NT2/D1 (cell line): ENCODE measurements around the gene DDX49.
A peak's percentile ranks its signal among the peaks of the same experiment; 100 is the strongest.

Experiments
- DNase-seq: peaks from one replicate; pipeline ENCODE4 v3.0.0-alpha.2; 2011; ENCODE audit warnings: low read depth, low spot score
- H3K27me3 ChIP-seq: 2 replicates; pipeline ENCODE4 v1.6.0; 2011; ENCODE audit warnings: mild to moderate bottlenecking; ENCODE audit not compliant: insufficient read length, insufficient read depth
- H3K36me3 ChIP-seq: 2 replicates; pipeline ENCODE4 v1.6.1; 2011; ENCODE audit warnings: mild to moderate bottlenecking, low read length, mixed read lengths; ENCODE audit not compliant: insufficient read depth, insufficient read length
- H3K4me1 ChIP-seq: 2 replicates; pipeline ENCODE4 v1.5.1; 2011; ENCODE audit not compliant: insufficient read depth, insufficient read length
- H3K4me3 ChIP-seq: 2 replicates; pipeline ENCODE4 v1.5.1; 2011; ENCODE audit warnings: low read depth; ENCODE audit not compliant: insufficient read length
- H3K9ac ChIP-seq: 2 replicates; pipeline ENCODE4 v1.6.0; 2011; ENCODE audit warnings: low read depth; ENCODE audit not compliant: insufficient read length
- H3K9me3 ChIP-seq: 2 replicates; pipeline ENCODE4 v1.5.1; 2011; ENCODE audit warnings: mild to moderate bottlenecking, low read length; ENCODE audit not compliant: insufficient read depth
- SUZ12 ChIP-seq: IDR thresholded peaks from 2 replicates; pipeline ENCODE4 v1.6.1; 2011; ENCODE audit not compliant: insufficient read length, insufficient read depth; ENCODE audit errors: extremely low read depth
- YY1 ChIP-seq: IDR thresholded peaks from 2 replicates; pipeline ENCODE4 v1.6.1; 2011; ENCODE audit not compliant: insufficient read length, insufficient read depth
- ZNF274 ChIP-seq: IDR thresholded peaks from 2 replicates; pipeline ENCODE4 v1.6.1; 2011; ENCODE audit warnings: mild to moderate bottlenecking, low read depth, low read length

Gene DDX49

GRCh38 chr19:18878058-18878797, 41.3 kb upstream of the DDX49 start:
- Histone ChIP-seq H3K27me3 (no peaks in the 10 kb centered on the region), H3K9me3 (peaks cover 12% of the 10 kb centered on the region; the same call in 1 of the 2 replicates), H3K4me3 (no peak overlapping the region), H3K4me1 (peaks cover 2% of the 10 kb centered on the region), H3K9ac (no peak overlapping the region), H3K36me3 (peaks cover 76% of the 10 kb centered on the region)
- no peak for DNase-seq
- TF ChIP-seq SUZ12: no peak
- no peak for TF ChIP-seq ZNF274
- no peak for TF ChIP-seq YY1

- no peaks in the 10 kb centered on the region for H3K27me3 ChIP-seq
- H3K4me3 ChIP-seq: no peak overlapping the region
- H3K9me3 ChIP-seq: peaks cover 12% of the 10 kb centered on the region; the same call in 1 of the 2 replicates
- H3K9ac ChIP-seq: no peak overlapping the region
- TF ChIP-seq ZNF274 (no peak), YY1 (no peak), SUZ12 (no peak)
- H3K36me3 ChIP-seq: peaks cover 78% of the 10 kb centered on the region
- DNase-seq: no peak
- peaks cover 2% of the 10 kb centered on the region for H3K4me1 ChIP-seq
Observed at GRCh38 chr19:18878858-18879578, 40.5 kb upstream of the DDX49 start.

DNA sequence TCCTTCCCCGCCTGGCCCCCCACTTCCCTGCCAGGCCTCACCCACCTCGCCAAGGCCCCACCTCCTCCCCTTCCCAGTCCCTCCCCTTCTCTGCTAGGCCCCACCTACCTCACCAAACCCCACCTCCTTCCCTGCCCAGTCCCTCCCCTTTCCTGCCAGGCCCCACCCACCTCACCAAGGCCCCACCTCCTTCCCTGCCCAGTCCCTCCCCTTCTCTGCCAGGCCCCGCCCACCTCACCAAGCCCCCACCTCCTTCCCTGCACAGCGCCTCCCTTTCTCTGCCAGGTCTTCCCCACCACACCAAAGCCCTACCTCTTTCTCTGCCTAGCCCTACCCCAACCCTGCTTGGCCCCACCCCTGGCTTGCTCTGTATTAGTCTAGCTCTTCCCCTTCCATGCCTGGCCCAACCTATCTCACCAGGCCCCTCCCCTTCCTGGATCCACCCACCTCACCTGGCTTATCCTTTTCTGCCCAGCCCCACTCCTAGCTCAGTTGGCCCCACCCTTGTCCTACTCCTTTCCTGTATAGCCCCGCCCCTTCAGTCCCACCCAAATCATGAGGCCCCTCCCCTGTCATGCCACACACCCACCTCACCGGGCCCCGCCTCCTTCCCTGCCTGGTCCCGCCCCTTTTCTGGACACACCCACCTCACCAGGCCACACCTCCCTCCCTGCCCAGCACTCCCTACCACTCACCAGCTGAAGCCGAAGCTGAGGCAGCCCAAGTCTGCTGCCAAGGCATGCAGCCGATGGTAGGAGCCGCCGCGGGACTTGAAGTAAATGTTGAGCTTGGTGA, 39.7 kb upstream of the DDX49 start:
- Histone ChIP-seq H3K4me1 (peaks cover 2% of the 10 kb centered on the region), H3K36me3 (peaks cover 72% of the 10 kb centered on the region), H3K9me3 (peaks cover 12% of the 10 kb centered on the region; the same call in 1 of the 2 replicates), H3K4me3 (no peak overlapping the region), H3K27me3 (no peaks in the 10 kb centered on the region), H3K9ac (no peak overlapping the region)
- no peak for TF ChIP-seq ZNF274
- TF ChIP-seq YY1: no peak
- TF ChIP-seq SUZ12: no peak
- DNase-seq: no peak

DNA sequence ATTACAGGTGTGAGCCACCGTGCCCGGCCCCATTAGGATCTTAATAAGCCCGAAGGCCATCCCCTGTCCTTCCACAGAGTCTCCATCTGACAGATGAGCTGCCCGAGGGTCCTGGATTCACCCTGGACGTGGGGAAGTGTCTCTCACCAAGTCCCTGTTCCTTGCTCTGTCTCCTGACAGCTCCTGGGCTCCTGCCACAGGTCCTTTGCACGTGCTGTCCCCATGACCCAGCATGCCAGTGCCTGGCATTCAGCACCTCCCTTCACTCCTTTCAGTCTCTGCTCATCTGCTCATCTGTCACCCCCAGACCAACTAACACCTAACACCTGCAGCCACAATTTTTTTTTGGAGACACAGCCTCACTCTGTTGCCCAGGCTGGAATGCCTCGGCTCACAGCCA, 38.0 kb upstream of the DDX49 start:
- Histone ChIP-seq H3K4me1 (peaks cover 2% of the 10 kb centered on the region), H3K27me3 (no peaks in the 10 kb centered on the region), H3K9me3 (peaks cover 9% of the 10 kb centered on the region; the same call in 1 of the 2 replicates), H3K4me3 (no peak overlapping the region), H3K36me3 (peaks cover 63% of the 10 kb centered on the region), H3K9ac (no peak overlapping the region)
- no peak for DNase-seq
- TF ChIP-seq YY1 (no peak), ZNF274 (no peak), SUZ12 (no peak)

- no peaks in the 10 kb centered on the region for H3K27me3 ChIP-seq
- peak overlapping the region; percentile 21 for H3K9ac ChIP-seq
- peaks cover 53% of the 10 kb centered on the region for H3K36me3 ChIP-seq
- no peak overlapping the region for H3K4me3 ChIP-seq
- no peaks in the 10 kb centered on the region for H3K9me3 ChIP-seq
- TF ChIP-seq ZNF274 (no peak), SUZ12 (no peak), YY1 (no peak)
- peaks cover 2% of the 10 kb centered on the region for H3K4me1 ChIP-seq
- DNase-seq: no peak
Observed at GRCh38 chr19:18883526-18884304, 35.8 kb upstream of the DDX49 start.

GRCh38 chr19:18886972-18887371, 32.5 kb upstream of the DDX49 start:
- TF ChIP-seq ZNF274 (no peak), SUZ12 (no peak), YY1 (no peak)
- Histone ChIP-seq H3K9ac (no peak overlapping the region), H3K4me1 (peaks cover 5% of the 10 kb centered on the region), H3K9me3 (no peaks in the 10 kb centered on the region), H3K27me3 (no peaks in the 10 kb centered on the region), H3K36me3 (peaks cover 35% of the 10 kb centered on the region), H3K4me3 (no peak overlapping the region)
- DNase-seq: no peak
